GM19324 (cell line): Measurements from ENCODE around the gene ANXA6.
A peak's percentile ranks its signal among the peaks of the same experiment; 100 is the strongest.

Experiments used
- ATAC-seq: cut with Tn5 transposase; IDR thresholded peaks from one replicate; pipeline ENCODE4 v1.9.1; 2021; ENCODE audit warnings: mild to moderate bottlenecking, moderate library complexity; ENCODE audit not compliant: unreplicated experiment, low FRiP score

Gene ANXA6

GRCh38 chr5:151154931-151155774 lies 2.4 kb downstream of the ANXA6 start:
- peak; percentile 31 for ATAC-seq

- ATAC-seq = no peak
Observed at GRCh38 chr5:151153766-151154272, 3.8 kb downstream of the ANXA6 start.

GRCh38 chr5:151153300-151153699 lies 4.3 kb downstream of the ANXA6 start:
- no peak for ATAC-seq

- no peak for ATAC-seq
Observed at GRCh38 chr5:151151793-151152192, 5.8 kb downstream of the ANXA6 start.

- no peak for ATAC-seq
Observed at GRCh38 chr5:151151263-151151660, 6.3 kb downstream of the ANXA6 start.

GRCh38 chr5:151150471-151151262 lies 6.9 kb downstream of the ANXA6 start:
- peak; percentile 56 for ATAC-seq

GRCh38 chr5:151148583-151148982 lies 9.0 kb downstream of the ANXA6 start:
- ATAC-seq = no peak

GRCh38 chr5:151147033-151147432 lies 10.5 kb downstream of the ANXA6 start:
- ATAC-seq = no peak

GRCh38 chr5:151146061-151146460 lies 11.5 kb downstream of the ANXA6 start:
- no peak for ATAC-seq

- no peak for ATAC-seq
Observed at GRCh38 chr5:151144922-151145321, 12.7 kb downstream of the ANXA6 start.

- ATAC-seq = no peak
Observed at GRCh38 chr5:151144275-151144674, 13.3 kb downstream of the ANXA6 start.

- no peak for ATAC-seq
Observed at GRCh38 chr5:151143645-151144044, 13.9 kb downstream of the ANXA6 start.

GRCh38 chr5:151142933-151143332 lies 14.6 kb downstream of the ANXA6 start:
- no peak for ATAC-seq

- ATAC-seq = peak; percentile 83
Observed at GRCh38 chr5:151141535-151141934, 16.0 kb downstream of the ANXA6 start.

GRCh38 chr5:151140686-151141459 lies 16.7 kb downstream of the ANXA6 start:
- ATAC-seq = no peak

GRCh38 chr5:151139646-151140045 lies 17.9 kb downstream of the ANXA6 start:
- no peak for ATAC-seq

GRCh38 chr5:151139015-151139414 lies 18.6 kb downstream of the ANXA6 start:
- ATAC-seq = no peak

GRCh38 chr5:151138114-151138513 lies 19.5 kb downstream of the ANXA6 start:
- ATAC-seq = no peak

- ATAC-seq = no peak
Observed at GRCh38 chr5:151137067-151137825, 20.3 kb downstream of the ANXA6 start.

GRCh38 chr5:151134228-151134627 lies 23.4 kb downstream of the ANXA6 start:
- peak; percentile 69 for ATAC-seq
